Measurements from ENCODE around the gene LETM1.
A peak's percentile ranks its signal among the peaks of the same experiment; 100 is the strongest.

The LETM1 gene

DNA sequence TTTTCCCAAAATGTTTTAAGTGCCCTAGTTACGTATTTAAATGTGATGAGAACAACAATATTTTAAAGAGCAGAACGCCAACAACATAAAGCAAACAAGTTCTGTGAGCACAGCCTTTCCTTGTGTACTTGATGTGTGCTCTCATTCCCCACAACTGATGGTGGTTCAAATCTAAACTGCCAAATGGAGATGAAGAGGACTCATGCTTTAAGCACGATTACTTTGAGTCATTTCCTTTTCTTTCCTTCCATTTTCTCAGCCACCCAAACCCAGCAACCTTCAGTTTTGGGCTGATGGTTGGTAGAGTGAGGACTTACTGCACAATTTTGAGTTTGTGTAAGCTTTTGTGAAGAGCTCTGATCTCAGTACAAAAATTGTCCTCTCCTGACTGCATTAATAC is 16.9 kb upstream of the LETM1 start:
- DNase-seq (ENCODE audit: low read depth), result no peak

DNA sequence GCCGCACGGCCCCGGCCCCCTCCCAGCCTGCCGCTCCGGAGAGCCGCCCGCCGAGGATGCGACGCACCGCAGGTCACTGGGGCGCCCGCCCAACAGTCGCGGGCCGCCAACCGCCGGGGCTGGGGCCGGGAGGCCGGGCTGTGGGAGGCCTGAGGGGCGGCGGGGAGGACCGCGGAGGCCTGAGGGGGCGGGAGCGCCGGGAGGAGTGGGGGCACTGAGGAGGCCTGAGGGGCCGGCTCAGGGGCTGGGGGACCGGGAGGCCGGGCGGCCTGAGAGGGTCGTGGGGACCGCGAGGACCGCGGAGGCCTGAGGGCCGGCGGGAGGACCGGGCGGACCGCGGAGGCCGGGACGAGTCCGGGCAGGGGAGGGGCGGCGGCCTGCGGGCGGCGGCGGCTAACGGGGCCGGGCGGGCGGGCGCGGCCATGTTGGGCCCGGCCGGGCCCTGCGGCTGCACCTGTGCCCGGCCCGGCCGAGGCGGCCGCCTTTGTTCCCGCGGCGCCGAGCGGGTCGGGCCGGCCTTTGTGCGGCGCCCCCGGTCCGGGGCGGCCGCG is 15.6 kb upstream of the LETM1 start:
- DNase-seq (ENCODE audit: low read depth), result no peak

DNA sequence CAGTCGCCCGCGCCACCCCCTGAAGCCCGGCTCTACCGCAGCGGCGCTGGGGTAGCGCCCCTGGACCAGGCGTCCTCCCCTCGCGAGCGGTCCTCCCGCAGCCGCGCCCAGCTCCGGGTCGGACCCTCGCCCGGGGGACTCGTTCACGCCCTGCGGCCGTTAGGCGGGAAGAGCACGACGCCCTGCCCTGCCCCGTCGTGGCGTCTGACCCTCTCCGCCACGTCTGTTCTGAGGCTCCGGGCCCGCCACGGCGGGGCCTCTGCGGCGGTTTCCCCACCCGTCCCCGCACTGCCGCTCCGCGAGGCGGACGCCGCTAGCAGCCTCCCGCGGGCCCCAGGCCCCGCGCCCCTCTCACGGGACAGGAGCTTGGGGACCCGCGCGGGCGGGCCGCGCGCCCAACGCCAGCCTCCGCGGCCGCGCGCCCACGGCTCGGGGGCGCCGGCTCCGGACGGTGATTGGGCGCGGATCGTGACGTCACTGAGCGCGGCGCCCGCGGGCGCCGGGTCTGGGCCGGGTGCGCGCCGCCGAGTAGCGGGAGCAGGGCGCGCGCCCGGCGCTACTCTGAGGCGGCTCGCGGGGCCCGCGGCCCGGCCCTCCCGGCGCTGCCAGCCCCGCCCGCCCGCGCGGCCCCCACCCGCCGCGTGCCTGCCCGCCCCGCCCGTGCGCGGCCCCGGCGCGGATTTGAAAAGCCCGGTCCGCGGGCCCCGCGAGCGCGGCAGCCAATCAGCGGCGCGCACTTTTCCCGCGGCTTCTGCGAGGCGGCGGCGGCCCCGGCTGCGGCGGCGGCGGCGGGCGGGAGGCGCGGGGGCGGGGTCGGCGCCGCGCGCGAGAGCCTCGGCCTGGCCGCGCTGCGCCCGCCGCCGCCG is 14.9 kb upstream of the LETM1 start, which contains the start of gene NSD2:
Gene NSD2 (plus strand): TSS at position 816 of the 866 bp plus-strand sequence. CDS start 29,262 bp downstream, outside the sequence.
- peak; percentile 86 for DNase-seq (ENCODE audit: low read depth)

DNA sequence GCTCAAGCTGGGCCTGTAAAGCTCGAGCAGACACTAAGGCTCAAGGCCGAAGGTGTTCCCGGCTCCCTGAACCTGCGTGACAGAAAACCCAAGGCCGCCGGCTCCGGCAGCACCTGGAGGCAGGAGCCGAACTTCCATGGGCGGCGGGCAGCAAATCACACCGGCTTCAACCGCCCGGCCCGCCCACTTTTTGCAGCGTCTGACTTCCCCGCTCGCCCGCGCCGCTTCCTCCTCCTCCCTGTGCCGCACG is 14.3 kb upstream of the LETM1 start:
- DNase-seq (ENCODE audit: low read depth), result peak; percentile 78

DNA sequence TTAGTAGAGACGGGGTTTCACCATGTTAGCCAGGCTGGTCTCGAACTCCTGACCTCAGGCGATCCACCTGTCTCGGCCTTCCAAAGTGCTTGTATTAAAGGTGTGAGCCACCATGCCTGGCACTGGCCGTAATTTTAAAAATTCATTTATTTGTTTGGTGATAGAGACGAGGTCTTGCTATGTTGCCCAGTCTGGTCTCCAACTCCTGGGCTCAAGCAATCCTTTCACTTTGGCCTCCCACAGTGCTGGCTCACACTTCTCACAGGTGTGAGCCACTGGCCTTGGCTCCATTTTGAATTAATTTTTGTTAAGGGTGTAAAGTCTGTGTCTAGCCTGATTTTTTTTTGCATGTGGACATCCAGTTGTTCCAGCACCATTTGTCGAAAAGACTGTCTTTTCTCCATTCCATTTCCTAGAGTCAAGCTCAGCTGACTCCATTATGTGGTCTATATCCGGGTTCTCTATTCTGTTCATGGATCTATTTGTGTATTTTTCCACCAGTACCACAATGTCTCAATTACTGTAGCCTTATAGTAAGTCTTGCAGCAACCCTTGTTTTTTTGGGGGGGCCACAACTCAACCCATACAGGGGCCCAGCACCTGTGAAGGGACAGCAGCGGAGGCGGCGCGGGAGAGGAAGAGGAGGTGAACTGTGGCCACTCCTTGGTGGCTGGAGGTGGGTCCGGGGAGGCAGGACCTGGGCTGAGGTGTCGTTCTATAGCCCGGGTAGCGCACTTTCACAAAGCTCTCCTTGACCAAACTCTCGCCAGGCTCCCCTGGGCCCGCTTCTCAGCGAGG is 13.8 kb upstream of the LETM1 start:
- no peak for DNase-seq (ENCODE audit: low read depth)

DNA sequence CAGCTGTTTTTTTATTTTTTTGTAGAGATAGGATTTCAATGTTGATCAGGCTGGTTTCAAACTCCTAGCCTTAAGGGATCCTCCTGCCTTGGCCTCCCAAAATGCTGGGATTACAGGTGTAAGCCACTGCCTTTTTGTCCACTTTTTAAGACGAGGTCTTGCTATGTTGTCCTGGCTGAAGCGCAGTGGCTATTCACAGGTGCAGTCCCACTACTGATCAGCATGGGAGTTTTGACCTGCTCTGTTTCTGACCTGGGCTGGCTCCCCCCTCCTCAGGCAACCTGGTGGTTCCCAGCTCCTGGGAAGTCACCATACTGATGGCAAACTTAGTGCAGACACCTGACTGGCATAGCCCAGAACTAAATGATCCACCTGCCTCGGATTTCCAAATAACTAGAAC is 13.0 kb upstream of the LETM1 start:
- DNase-seq (ENCODE audit: low read depth), result no peak

DNA sequence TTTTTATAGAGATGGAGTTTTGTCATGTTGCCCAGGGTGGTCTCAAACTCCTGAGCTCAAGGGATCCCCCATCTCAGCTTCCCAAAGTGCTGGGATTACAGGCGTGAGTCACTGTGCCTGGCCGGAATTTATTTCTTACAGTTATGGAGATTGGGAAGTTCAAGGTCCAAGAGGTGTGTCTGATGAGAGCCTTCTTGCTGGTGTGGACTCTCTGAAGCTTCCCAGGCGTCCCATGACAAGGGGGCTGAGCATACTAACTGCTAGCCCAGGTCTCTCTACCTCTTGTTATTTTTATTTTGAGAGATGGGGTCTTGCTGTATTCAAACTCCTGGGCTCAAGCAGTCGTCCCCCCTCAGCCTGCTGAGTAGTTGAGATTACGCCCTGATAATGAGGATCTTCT is 12.3 kb upstream of the LETM1 start:
- DNase-seq (ENCODE audit: low read depth), result no peak

DNA sequence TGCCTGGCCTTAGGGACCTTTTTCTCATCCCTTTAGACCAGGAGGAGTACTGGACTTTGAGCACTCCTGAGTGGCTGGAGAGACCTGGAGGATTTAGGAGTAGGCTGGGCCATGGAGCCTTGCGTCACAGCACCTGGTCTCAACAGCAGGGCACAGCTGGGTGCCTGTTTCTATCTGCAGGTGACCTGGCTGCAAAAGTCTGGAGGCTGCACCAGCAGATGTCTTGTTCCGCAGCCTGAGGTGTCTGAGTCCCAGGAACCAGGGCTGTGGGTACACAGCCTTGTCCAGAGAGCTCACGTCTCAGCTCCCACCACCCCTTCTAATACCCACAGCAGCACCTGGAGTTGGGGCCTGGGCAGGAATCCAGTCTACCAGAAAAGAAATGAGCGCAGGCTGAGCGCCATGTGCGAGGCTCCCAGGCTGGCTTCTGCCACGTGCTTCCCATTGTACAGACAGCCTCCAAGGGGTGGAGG is 10.3 kb upstream of the LETM1 start:
- no peak for DNase-seq (ENCODE audit: low read depth)

DNA sequence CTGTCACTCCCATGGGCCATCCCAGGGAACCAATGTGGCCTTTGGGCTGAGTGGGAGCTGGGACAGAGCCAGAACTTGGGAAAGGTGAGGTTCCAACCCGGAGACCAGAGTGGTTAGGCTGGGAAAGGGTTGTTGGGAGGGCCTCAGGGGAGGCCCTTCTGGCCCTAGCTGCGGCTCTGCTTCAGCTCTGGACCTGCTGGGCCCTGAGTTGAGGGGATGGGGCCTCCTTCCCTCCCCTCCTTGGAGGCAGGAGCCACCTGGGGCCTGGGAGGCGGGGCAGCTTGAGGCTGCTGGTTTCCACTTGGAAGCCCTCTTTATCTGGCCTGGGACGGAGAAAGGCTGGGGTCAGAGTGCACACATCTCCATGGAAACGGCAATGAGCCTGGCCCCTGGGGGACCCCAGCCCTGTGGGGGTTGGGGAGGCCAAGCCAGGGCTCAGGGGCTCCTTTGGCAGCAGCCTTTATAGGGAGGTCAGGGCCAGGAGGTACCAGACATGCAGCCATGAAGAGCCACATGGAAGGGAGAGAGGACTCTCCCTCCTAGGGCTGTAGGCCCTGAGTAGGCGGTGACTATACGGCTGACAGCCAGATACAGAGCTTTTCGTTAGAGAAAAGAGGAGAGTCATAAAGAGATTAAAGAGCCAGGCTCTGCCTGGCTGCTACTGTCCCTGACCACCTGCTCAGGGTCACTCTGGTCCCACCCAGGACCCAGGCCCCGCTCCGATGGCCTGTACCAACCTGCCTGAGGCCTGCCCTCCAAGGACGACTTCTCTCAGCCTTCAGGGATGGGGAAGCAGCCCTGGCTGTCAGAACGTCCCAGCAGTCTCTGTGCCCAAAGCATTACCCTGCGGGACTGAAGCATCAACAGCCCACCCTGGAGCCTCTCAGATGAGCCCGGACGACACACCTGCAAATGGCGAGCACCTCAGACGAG is 8.4 kb upstream of the LETM1 start:
- DNase-seq (ENCODE audit: low read depth), result no peak

DNA sequence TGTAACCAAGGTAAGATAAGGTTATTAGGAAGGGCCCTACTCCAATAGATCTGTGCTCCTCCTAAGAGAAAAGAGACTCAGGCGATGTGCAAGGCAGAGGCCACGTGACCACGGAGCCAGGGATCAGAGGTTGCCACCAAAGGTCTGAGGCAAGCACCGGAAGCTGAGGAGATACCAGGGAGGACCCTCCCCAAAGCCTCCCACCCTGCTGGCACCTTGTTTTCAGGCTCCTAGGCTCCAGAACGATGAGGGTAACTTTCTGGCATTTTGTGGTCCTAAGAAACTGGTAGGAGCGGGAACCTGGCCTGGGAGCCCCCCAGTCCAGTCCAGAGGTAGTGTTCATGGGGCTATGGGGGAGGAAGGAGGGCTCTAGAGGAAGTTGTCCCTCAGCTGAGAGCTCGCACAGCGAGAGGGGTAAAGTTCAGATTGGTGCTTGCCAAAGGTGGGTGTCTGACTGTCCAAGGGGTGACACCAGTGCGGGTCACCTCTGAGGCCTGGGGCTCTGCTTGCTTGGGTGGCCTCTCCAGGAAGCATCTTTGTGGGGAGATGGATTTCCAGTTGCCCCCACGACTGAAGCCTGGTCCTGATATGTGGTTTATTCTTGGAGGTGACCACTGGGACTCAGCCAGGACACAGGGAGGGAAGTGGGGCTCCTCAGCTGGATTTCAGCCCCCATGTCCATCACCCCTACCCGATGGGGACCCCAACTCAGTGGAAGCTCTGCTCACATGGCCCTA is 7.5 kb upstream of the LETM1 start:
- no peak for DNase-seq (ENCODE audit: low read depth)

DNA sequence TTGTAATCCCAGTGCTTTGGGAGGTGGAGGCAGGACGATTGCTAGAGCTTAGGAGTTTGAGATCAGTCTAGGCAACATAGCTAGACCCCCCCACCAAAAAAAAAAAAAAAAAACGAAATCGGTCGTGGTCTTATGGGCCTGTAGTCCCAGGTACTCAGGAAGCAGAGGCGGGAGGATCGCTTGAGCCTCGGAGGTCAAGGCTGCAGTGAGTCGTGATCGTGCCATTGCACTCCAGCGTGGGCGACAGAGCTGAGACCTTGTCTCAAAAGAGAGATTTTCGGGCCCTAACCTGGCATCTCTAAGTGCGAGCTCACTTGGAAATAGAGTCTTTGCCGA is 7.0 kb upstream of the LETM1 start:
- no peak for DNase-seq (ENCODE audit: low read depth)

DNA sequence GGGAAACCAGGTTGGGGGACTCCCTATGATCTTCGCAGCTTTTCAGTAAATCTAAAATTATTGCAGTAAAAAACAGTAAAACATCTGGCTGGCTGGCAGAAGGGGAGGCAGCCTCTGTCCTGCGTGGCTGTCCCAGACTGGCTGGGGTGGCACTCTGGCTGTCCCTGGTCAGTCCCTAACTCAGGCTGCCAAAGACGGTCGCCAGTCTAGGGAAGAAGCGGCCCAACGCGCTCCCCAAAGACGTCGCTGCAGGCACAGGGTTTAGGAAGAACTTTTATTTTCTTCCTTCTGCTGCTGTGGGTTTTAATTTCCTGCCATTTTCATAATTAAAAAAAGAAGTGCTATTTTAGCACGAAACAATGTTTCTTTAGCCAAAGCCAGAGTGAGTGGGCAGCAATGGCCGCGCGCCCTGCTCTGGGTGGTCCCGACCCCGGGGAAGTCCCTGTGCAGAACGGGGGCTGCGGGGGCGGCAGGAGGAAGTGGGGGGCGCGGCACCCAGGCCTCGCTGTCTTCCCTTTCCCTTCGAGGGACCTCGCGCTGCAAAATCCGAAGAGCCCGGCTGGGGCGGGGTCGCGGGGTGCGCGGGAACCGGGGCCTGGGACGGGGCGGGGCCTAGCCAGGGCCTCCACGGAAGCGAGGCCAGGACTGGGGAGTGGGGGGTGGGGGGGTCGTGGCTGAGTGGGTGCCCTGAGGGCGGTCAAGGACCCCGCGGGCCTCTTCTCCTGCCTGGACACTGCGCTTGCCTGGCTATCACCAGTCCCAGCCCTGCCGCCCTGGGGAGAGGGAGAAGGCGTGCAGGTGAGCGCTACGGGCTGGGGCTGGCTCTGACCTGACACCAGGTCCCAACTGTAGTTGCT is 6.3 kb upstream of the LETM1 start:
- no peak for DNase-seq (ENCODE audit: low read depth)

DNA sequence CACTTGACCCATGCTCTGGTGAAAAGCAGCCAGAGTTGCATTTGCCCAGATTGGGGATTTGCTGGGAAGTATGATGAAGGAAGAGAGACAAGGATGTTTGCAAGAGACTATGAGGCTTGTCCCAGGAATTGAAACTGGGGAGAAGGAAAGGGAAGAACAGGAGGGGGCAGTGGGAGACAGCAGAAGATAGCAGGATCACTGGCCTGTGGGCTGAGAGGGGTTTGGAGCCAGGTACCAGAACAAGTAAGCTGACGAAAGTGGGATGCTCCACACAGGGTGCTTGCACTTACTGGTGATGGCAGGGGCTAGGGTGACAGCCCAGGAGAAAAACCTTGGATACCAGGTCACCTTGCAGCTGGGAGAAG is 3.4 kb upstream of the LETM1 start:
- DNase-seq (ENCODE audit: low read depth), result no peak

DNA sequence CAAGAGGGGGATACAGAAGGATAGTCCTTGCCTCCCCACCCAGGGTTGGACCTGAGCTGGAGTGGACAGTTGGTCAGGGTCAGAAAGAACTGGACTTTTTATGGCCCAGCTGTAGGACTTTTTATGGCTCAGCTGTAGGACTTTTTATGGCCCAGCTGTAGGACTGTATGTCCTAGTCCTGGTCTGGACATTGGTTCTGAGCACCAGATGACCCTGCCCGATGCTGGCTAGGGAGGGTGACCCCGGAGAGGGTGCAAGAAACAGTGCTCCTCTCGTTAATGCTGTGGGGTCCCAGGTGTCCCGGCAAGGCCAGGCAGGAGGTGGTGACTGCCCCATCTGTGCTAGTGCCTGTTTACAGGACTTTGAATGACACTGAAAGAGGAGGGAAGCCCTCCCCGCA is 2.0 kb upstream of the LETM1 start:
- no peak for DNase-seq (ENCODE audit: low read depth)

DNA sequence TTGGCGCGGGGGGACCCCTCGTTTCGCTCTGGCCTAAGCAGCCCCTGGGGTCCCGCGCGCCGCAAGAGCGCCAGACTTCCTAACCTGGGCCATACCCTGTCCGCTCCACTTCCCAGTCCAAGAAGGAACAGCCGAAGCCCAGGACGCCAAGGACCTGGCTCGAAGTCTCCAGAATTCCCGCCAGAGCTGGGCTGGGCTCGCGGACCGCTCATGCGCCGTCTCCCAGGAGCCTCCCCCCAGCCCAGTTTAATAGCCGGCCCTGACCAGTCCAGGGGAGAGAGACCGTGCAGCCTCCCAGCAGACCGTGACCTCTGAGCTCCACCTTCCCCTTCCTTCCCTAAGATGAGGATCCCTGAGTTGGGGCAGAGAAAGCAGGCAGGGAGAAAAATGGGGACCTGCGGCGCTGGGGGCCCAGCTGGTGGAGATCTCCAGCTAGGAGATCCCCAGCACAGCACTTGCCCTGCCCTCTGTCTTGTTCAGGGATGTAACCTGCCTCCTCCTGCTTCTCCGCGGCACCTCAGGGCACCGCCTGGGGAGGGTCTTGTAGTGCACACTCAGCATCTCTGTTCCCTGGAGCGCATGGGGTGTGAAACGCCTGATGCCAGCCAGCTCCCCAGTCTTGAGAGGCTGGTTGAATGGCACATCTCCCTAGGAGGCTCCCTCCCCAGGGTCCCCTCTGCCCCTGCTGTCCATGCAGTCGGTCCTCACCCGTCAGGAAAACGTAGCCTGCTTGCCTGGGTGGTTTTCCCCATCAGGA is 1.2 kb upstream of the LETM1 start:
- DNase-seq (ENCODE audit: low read depth), result no peak

DNA sequence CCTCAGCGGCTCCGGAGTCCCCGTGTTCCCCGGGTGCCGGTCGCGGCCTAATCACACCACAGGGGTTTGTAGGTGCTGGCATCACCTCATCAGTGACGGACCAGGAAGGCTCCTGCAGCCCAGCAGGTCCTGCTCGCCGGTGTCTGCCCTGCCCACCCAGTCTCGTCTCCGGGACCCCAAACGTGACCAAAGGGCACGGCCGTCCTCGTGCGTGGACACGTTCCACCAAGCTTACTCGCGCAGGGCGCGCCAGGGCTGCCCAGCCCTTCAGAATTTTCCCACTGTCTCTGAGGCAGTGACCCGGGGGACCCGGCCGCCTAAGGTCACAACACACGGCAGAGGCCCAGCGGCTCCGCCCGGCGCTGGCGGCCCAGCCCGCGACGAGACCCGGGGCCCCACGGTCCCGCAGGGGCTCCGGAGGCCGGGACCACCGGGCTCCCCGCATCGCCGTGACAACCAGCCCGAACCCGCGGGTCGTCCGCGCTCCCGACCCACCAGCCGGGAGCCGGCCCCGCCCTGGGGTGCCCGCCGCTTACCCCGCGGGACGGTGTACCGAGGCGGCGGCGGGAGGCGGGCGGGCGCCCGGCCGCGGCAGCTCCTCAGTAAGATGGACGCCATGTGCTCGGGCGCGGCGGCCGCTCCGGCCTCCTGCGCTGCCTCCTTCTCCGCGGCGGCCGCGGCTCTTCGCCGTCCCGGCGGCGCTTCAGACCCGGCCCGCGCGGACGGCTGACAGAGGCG is 454 bp downstream of the LETM1 start:
- DNase-seq (ENCODE audit: low read depth), result no peak

DNA sequence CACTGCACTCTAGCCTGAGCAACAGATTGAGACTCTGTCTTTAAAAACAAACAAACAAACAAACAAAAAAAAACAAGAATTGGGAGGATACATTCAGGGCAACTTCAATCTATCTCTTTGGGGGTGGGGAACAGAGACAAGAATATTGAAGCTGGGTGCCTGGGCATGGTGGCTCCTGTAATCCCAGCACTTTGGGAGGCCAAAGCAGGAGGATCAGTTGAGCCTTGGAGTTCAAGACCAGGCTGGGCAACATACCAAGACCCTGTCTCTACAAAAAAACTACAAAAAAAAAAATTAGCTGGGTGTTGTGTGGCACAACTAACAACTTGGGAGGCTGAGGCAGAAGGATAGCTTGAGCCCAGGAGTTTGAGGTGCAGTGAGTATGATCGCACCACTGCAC is 1.2 kb downstream of the LETM1 start:
- no peak for DNase-seq (ENCODE audit: low read depth)

DNA sequence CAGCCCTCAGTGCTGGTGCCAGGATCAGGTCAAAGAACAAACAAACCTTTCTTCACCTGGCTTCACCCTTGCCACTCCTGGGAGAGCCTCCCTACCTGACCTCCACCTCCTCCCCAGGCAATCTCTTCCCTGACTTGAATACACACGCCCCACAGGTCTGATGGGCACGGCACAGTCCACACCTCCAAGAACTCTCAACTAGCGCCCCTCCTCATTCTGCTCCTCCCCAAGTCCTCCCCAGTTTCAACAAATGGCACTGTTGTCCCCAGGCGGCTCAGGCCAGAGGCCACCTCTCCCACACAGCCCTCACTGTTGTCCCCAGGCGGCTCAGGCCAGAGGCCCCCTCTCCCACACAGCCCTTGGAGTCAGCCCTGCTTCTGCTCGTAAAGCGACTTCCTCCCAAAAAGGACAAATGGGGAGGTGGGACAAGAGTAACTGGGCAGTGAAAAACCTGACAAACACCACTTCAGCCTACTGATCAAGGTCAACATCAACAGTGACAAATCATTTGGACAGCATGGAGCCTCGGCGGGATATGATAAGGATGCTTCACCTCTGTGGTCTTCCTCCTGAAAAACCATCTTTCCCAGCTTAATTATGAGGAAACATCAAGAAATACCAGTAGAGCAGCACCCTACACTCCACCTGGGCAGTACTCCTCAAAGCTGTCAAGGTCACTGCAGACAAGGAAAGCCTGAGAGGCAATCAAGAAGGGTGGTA is 2.9 kb downstream of the LETM1 start:
- DNase-seq (ENCODE audit: low read depth), result no peak
